Hepatocyte (in vitro differentiated cells): ENCODE data around the gene TACC2. TPM values are rescaled to one million over a fixed set of nuclear protein-coding genes. Genes with fewer than 3 reads are reported as not detected.
"Not testable (repeated sequence)": the region's sequence is repeated elsewhere in the genome, so short reads cannot be mapped to it uniquely, and the experiment has no call there.

Experiments used
- DNase-seq: peaks from one replicate; pipeline ENCODE4 v3.0.0-alpha.2; 2016; ENCODE audit warnings: low spot score
- H2AFZ ChIP-seq: fragments of 200-600 bp; sonication (generic); 2 replicates; pipeline ENCODE4 v1.6.0; 2016; ENCODE audit warnings: antibody characterized with exemption, mild to moderate bottlenecking
- H3K27ac ChIP-seq: fragments of 200-600 bp; sonication (generic); 2 replicates; pipeline ENCODE4 v1.5.1; 2016; ENCODE audit warnings: mild to moderate bottlenecking
- H3K27me3 ChIP-seq: fragments of 200-600 bp; sonication (generic); 2 replicates; pipeline ENCODE4 v1.6.1; 2016
- H3K36me3 ChIP-seq: fragments of 200-600 bp; sonication (generic); replicated peaks from 2 replicates; pipeline ENCODE4 v1.5.1; 2016; ENCODE audit warnings: low read depth; ENCODE audit not compliant: insufficient read depth
- H3K4me1 ChIP-seq: fragments of 200-600 bp; sonication (generic); 2 replicates; pipeline ENCODE4 v1.5.1; 2016; ENCODE audit warnings: mild to moderate bottlenecking, moderate library complexity; ENCODE audit not compliant: insufficient read depth
- H3K4me2 ChIP-seq: fragments of 200-600 bp; sonication (generic); 2 replicates; pipeline ENCODE4 v1.6.0; 2016
- H3K4me3 ChIP-seq: fragments of 200-600 bp; sonication (generic); 2 replicates; pipeline ENCODE4 v1.5.1; 2016; ENCODE audit warnings: mild to moderate bottlenecking
- H3K79me2 ChIP-seq: fragments of 200-600 bp; sonication (generic); 2 replicates; pipeline ENCODE4 v1.6.0; 2017; ENCODE audit warnings: mild to moderate bottlenecking
- H3K9me2 ChIP-seq: fragments of 200-600 bp; sonication (generic); replicated peaks from 2 replicates; pipeline ENCODE4 v1.6.0; 2017; ENCODE audit warnings: mild to moderate bottlenecking; ENCODE audit not compliant: insufficient read depth
- H3K9me3 ChIP-seq: fragments of 200-600 bp; sonication (generic); 2 replicates; pipeline ENCODE4 v1.5.1; 2016; ENCODE audit warnings: low read depth, mild to moderate bottlenecking
- H4K20me1 ChIP-seq: fragments of 200-600 bp; sonication (generic); 2 replicates; pipeline ENCODE4 v1.6.0; 2016; ENCODE audit warnings: mild to moderate bottlenecking; ENCODE audit not compliant: insufficient read depth, poor library complexity, severe bottlenecking
- EZH2 ChIP-seq: fragments of 200-600 bp; sonication (generic); IDR thresholded peaks from 2 replicates; pipeline ENCODE4 v1.6.1; 2016; ENCODE audit warnings: antibody characterized with exemption, mild to moderate bottlenecking, borderline replicate concordance
- EZH2phosphoT487 ChIP-seq: fragments of 200-600 bp; sonication (generic); IDR thresholded peaks from one replicate; pipeline ENCODE4 v1.6.1; 2018; ENCODE audit warnings: antibody characterized with exemption, mild to moderate bottlenecking, low read depth, moderate library complexity; ENCODE audit not compliant: unreplicated experiment, severe bottlenecking
- WGBS: methylation state at CpG from one replicate; pipeline ENCODE4 v1.1.6; 2016; ENCODE audit warnings: low lambda C conversion rate; ENCODE audit errors: missing lambda C conversion rate; 5-methylcytosine and 5-hydroxymethylcytosine counted together
- polyA plus RNA-seq: library from polyadenylated mRNA; unstranded; fragments of >200 nt; fragmentation: Nextera tagmentation; extraction: Ambion mirVana; gene quantifications from 2 replicates; pipeline ENCODE4 v1.2.1, GENCODE V29; 2016
- total RNA-seq: library from RNA; depleted of rRNA; stranded (reverse); fragments of >200 nt; gene quantifications from 2 replicates; pipeline ENCODE4 v1.2.3, GENCODE V29; 2014
- TF ChIP-seq, protein P1 (sequence below): fragments of 200-600 bp; sonication (generic); IDR thresholded peaks from 2 replicates; pipeline ENCODE4 v1.5.1; 2016; ENCODE audit warnings: antibody characterized with exemption, mild to moderate bottlenecking; ENCODE audit not compliant: poor library complexity

TACC2 gene
- total and polyA plus RNA-seq, 2 experiments from 2014 or later = 20.0 to 34.6 TPM

DNA sequence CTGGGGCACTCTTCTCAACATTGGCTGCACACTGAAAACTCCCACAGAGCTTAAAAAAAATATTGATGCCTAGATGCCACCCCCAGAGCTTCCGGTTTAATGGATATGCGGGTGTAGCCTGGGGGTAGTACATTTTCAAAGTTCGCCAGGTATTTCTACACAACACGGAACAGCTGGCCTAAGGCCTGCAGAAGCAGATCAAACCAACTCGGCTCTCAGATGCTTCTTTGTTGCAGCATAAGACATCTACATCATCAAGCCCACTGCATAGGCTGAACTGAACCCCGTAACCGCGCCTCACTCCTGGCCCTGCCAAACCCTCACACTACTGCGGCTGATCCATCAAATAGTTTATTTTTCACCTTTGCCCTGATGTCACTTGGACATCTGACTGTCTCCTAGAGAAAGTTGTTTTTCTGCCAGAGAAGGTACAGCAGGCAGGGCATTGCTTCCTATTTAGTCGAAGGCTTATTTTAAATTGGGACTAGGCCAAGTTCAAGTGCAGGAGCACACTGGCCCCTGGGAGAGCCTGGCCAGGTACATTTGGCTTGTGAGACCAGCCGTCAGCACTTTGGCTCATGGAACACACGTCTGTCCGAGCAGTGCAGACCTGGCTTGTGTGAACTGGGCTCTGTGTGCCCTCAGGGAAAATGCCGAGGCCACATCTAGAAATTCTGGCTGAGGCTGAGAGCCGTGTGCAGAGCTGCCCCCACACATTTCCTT, 113.3 kb downstream of the TACC2 start:
- H3K9me2 ChIP-seq = no peaks in the 10 kb centered on the region
- 84% methylated on average over 15 of the region's 15 CpGs for WGBS
- TF ChIP-seq, protein P1, sequence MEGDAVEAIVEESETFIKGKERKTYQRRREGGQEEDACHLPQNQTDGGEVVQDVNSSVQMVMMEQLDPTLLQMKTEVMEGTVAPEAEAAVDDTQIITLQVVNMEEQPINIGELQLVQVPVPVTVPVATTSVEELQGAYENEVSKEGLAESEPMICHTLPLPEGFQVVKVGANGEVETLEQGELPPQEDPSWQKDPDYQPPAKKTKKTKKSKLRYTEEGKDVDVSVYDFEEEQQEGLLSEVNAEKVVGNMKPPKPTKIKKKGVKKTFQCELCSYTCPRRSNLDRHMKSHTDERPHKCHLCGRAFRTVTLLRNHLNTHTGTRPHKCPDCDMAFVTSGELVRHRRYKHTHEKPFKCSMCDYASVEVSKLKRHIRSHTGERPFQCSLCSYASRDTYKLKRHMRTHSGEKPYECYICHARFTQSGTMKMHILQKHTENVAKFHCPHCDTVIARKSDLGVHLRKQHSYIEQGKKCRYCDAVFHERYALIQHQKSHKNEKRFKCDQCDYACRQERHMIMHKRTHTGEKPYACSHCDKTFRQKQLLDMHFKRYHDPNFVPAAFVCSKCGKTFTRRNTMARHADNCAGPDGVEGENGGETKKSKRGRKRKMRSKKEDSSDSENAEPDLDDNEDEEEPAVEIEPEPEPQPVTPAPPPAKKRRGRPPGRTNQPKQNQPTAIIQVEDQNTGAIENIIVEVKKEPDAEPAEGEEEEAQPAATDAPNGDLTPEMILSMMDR = no peak
- TF ChIP-seq EZH2 = no peak
- H4K20me1 ChIP-seq = no peaks in the 10 kb centered on the region
- no peaks in the 10 kb centered on the region for H3K36me3 ChIP-seq
- H3K4me1 ChIP-seq = no peaks in the 10 kb centered on the region
- no peak overlapping the region for H3K4me2 ChIP-seq
- DNase-seq = no peak
- no peak overlapping the region for H3K4me3 ChIP-seq
- peaks cover 4% of the 10 kb centered on the region for H3K27me3 ChIP-seq
- H3K27ac ChIP-seq = peak overlapping the region; percentile 55
- H2AFZ ChIP-seq = no peak overlapping the region
- no peaks in the 10 kb centered on the region for H3K79me2 ChIP-seq
- H3K9me3 ChIP-seq = no peaks in the 10 kb centered on the region

DNA sequence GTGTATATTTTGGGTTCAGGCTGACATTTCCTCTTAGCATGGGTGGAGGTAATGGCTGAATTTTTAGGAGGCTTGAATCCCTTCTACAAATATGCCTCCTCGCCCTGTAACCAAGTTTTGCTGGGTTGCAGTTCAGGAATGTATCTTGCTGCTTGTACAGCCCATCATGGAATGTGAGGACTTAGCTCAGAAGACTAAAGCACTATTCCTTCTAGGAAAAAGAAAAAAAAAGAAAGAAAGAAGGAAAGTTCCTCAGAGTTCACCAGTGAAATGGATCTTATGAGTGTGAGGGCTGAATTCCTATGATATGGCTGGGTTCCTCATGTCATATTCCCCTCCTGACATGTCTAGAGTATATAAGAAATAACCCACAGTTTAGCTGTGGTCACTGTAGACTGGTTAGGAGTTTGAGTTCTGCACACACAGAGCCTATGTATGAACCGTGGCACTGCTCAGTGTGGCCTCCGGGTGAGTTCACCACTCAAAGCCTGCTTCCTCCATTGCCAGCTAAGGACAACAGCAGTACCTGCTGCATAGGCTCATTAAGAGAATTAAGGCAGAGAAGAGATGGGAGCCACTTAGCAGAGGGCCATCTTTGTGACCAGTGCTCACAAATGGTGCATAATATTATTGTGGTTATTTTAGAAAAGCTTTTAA, 114.0 kb downstream of the TACC2 start:
- no peak for DNase-seq
- H3K36me3 ChIP-seq = no peaks in the 10 kb centered on the region
- H3K27ac ChIP-seq = no peak overlapping the region
- 88% methylated on average over 3 of the region's 3 CpGs for WGBS
- H3K9me3 ChIP-seq = no peaks in the 10 kb centered on the region
- TF ChIP-seq EZH2 = no peak
- TF ChIP-seq, protein P1 = no peak
- TF ChIP-seq EZH2phosphoT487 = no peak
- H3K27me3 ChIP-seq = peaks cover under 1% of the 10 kb centered on the region
- H3K9me2 ChIP-seq = no peaks in the 10 kb centered on the region
- H3K4me2 ChIP-seq = no peak overlapping the region
- no peaks in the 10 kb centered on the region for H3K79me2 ChIP-seq
- H3K4me1 ChIP-seq = no peaks in the 10 kb centered on the region
- no peak overlapping the region for H2AFZ ChIP-seq
- H4K20me1 ChIP-seq = no peaks in the 10 kb centered on the region
- no peak overlapping the region for H3K4me3 ChIP-seq

DNA sequence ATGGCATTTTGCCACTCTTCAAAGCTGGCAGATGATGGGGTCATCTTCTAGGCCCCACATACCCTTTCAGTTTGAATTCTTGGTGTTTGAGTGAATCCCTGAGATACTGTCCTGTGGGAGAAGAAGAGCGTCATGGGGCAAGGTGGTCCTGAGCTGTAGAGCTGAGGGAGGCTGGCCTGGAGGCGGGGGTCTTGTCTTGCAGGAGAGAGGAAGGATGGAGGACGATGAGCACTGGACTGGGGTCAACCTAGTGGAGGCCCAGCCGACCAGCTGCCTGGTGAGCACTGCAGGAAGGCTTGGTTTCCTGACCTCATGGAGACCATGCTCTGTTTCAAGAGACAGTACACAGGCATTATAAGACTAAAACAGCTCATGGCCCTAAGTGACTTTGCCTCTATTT, 114.6 kb downstream of the TACC2 start:
- Histone ChIP-seq H3K9me2 (no peaks in the 10 kb centered on the region), H4K20me1 (no peaks in the 10 kb centered on the region), H3K4me3 (no peak overlapping the region), H3K4me2 (no peak overlapping the region), H3K36me3 (no peaks in the 10 kb centered on the region), H3K27ac (no peak overlapping the region), H2AFZ (no peak overlapping the region), H3K9me3 (no peaks in the 10 kb centered on the region), H3K79me2 (no peaks in the 10 kb centered on the region), H3K27me3 (no peaks in the 10 kb centered on the region), H3K4me1 (no peaks in the 10 kb centered on the region)
- TF ChIP-seq EZH2 (no peak), EZH2phosphoT487 (no peak)
- TF ChIP-seq, protein P1 = no peak
- 97% methylated on average over 4 of the region's 4 CpGs for WGBS
- no peak for DNase-seq

DNA sequence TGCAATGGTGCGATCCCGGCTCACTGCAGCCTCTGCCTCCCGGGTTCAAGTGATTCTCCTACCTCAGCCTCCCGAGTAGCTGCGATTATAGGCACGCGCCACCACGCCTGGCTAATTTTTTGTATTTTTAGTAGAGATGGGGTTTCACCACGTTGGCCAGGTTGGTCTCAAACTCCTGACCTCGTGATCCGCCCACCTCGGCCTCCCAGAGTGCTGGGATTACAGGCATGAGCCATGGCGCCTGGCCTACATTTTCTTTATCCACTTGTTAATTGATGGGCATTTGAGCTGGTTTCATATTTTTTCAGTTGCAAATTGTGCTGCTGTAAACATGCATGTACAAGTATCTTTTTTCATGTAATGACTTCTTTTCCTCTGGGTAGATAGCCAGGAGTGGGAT, 119.8 kb downstream of the TACC2 start:
- not testable (repeated sequence) for H3K27me3 ChIP-seq, H4K20me1 ChIP-seq, H3K4me1 ChIP-seq, H3K9me2 ChIP-seq, H3K4me2 ChIP-seq, H3K27ac ChIP-seq, H3K4me3 ChIP-seq, H2AFZ ChIP-seq, H3K79me2 ChIP-seq, H3K9me3 ChIP-seq, H3K36me3 ChIP-seq, DNase-seq
- WGBS = 94% methylated on average over 13 of the region's 13 CpGs
